Measurements from ENCODE around the gene OVCA2. TPM values are rescaled to one million over a fixed set of nuclear protein-coding genes. Genes with fewer than 3 reads are reported as not detected.
A peak's percentile ranks its signal among the peaks of the same experiment; 100 is the strongest.

Gene OVCA2
- total RNA-seq, 1 donor from 2014 or later = 21.4 TPM

- Histone ChIP-seq H3K36me3 (no peaks in the 10 kb centered on the region), H3K4me1 (peaks cover 32% of the 10 kb centered on the region), H3K9me3 (no peaks in the 10 kb centered on the region), H3K27ac (no peak overlapping the region), H3K27me3 (peaks cover 46% of the 10 kb centered on the region), H3K4me3 (no peak overlapping the region)
- intact Hi-C loops (cut with DNase I) = loop anchor here (5.0 kb wide), 1 partner anchor 121 kb away; no protein-coding TSS in a partner anchor
- ATAC-seq = no peak
- no peak for TF ChIP-seq CTCF (IDR thresholded peaks at IDR 0.05)
- no peak for DNase-seq
Measured at GRCh38 chr17:2028234-2028614, 13.6 kb upstream of the OVCA2 start.

GRCh38 chr17:2028737-2029136 lies 13.1 kb upstream of the OVCA2 start:
- DNase-seq (no peak), ATAC-seq (no peak)
- H3K27ac ChIP-seq = no peak overlapping the region
- H3K4me1 ChIP-seq = peaks cover 28% of the 10 kb centered on the region
- peaks cover 4% of the 10 kb centered on the region for H3K36me3 ChIP-seq
- TF ChIP-seq CTCF (IDR thresholded peaks at IDR 0.05) = no peak
- no peak overlapping the region for H3K4me3 ChIP-seq
- intact Hi-C loops (cut with DNase I) = loop anchor here (5.0 kb wide), 1 partner anchor 121 kb away; no protein-coding TSS in a partner anchor
- no peaks in the 10 kb centered on the region for H3K9me3 ChIP-seq
- H3K27me3 ChIP-seq = peaks cover 45% of the 10 kb centered on the region

GRCh38 chr17:2029911-2030778 lies 11.7 kb upstream of the OVCA2 start, which contains the start of gene DPH1:
Gene DPH1 (plus strand): TSS chr17:2030153. CDS start chr17:2030170, 17 bp downstream.
- Histone ChIP-seq H3K27ac (peak within 1 kb of the TSS; percentile 69), H3K4me1 (peaks cover 18% of the 10 kb centered on the region), H3K27me3 (peaks cover 31% of the 10 kb centered on the region), H3K9me3 (no peaks in the 10 kb centered on the region), H3K36me3 (peaks cover 5% of the 10 kb centered on the region), H3K4me3 (peak within 1 kb of the TSS; percentile 93)
- intact Hi-C loops (cut with DNase I) = loop anchor here (5.0 kb wide), 1 partner anchor 123 kb away; no protein-coding TSS in a partner anchor
- peak; percentile 93 for ATAC-seq
- DNase-seq = peak; percentile 94
- no peak for TF ChIP-seq CTCF (IDR thresholded peaks at IDR 0.05)

GRCh38 chr17:2030779-2031163 lies 11.1 kb upstream of the OVCA2 start:
- Histone ChIP-seq H3K4me3 (peak overlapping the region; percentile 93), H3K4me1 (peaks cover 14% of the 10 kb centered on the region), H3K9me3 (no peaks in the 10 kb centered on the region), H3K36me3 (peaks cover 8% of the 10 kb centered on the region), H3K27ac (peak overlapping the region; percentile 69), H3K27me3 (peaks cover 27% of the 10 kb centered on the region)
- DNase-seq (no peak), ATAC-seq (no peak)
- intact Hi-C loops (cut with DNase I) = no loop called here
- TF ChIP-seq CTCF (IDR thresholded peaks at IDR 0.05) = peak; percentile 45

GRCh38 chr17:2033153-2033552 lies 8.7 kb upstream of the OVCA2 start:
- Histone ChIP-seq H3K27ac (no peak overlapping the region), H3K4me3 (no peak overlapping the region), H3K9me3 (no peaks in the 10 kb centered on the region), H3K4me1 (peaks cover 10% of the 10 kb centered on the region), H3K36me3 (peaks cover 32% of the 10 kb centered on the region), H3K27me3 (peaks cover 7% of the 10 kb centered on the region)
- no peak for TF ChIP-seq CTCF (IDR thresholded peaks at IDR 0.05)
- DNase-seq (no peak), ATAC-seq (no peak)
- intact Hi-C loops (cut with DNase I) = no loop called here
